ENCODE data around the gene KIRREL1. TPM values are rescaled to one million over a fixed set of nuclear protein-coding genes. Genes with fewer than 3 reads are reported as not detected.

The KIRREL1 gene
- total RNA-seq, 1 experiment from 2014 or later = 145 TPM

DNA sequence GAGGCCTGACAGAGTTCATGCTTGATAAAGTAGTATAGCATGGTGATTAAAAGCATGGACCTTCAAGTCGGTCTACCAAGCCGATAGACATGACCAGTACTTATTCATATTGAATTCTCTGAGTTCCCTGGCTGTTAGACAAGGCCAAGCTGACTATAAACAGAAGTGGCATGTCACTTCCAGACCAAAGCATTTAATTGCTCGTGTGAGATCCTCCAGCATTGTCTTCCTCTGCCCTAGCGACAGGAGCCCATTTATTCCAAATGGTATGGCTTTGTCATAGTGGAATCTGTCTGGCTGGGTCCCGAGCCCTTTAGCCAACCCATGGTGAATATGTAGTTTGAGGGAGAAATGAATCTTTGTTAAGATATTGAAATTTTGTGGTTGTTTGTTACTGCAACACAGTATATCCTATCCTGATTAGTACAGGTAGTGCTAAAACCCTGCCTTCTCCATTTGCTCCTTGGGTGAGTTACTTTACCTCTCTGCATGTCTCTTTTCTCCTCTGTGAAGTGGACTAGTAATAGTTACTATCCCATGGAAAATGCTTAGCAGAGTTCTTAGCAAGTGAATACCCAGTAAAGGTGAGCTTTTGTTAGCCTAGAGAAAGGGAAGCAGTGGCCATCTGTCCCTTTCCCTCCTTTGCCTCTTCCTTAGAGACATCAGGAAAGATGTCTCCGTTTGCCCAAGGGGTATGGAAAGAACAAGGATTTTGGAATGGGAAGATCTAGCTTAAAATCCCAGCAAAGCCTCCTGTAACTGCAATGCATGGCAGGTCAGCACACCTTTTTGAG, 109.6 kb downstream of the KIRREL1 start:
- H3K4me1 ChIP-seq (ENCODE audit: control insufficient read depth, insufficient read depth, low read length) = no peaks in the 10 kb centered on the region
- CTCF ChIA-PET = no interaction called here
- H3K27ac ChIP-seq (ENCODE audit: low read length) = no peak overlapping the region
- no peak for TF ChIP-seq TCF7L2 (IDR thresholded peaks at IDR 0.05; ENCODE audit: low read depth, low read length)
- TF ChIP-seq POLR2AphosphoS5 (IDR thresholded peaks at IDR 0.05; ENCODE audit: low read depth, low read length) = no peak
- TF ChIP-seq REST (IDR thresholded peaks at IDR 0.05; ENCODE audit: insufficient read depth in 1 of 2, low read depth in 2 of 2, low read length in 1 of 2) = no peak
- TF ChIP-seq SIN3A (IDR thresholded peaks at IDR 0.05; ENCODE audit: borderline replicate concordance, insufficient read depth, low read depth, low read length) = no peak
- TF ChIP-seq, protein P1, sequence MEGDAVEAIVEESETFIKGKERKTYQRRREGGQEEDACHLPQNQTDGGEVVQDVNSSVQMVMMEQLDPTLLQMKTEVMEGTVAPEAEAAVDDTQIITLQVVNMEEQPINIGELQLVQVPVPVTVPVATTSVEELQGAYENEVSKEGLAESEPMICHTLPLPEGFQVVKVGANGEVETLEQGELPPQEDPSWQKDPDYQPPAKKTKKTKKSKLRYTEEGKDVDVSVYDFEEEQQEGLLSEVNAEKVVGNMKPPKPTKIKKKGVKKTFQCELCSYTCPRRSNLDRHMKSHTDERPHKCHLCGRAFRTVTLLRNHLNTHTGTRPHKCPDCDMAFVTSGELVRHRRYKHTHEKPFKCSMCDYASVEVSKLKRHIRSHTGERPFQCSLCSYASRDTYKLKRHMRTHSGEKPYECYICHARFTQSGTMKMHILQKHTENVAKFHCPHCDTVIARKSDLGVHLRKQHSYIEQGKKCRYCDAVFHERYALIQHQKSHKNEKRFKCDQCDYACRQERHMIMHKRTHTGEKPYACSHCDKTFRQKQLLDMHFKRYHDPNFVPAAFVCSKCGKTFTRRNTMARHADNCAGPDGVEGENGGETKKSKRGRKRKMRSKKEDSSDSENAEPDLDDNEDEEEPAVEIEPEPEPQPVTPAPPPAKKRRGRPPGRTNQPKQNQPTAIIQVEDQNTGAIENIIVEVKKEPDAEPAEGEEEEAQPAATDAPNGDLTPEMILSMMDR (IDR thresholded peaks at IDR 0.05) = no peak
- no TSS peak for BruUV-seq (replicated peaks)
- H3K27me3 ChIP-seq (ENCODE audit: control insufficient read depth, insufficient read depth, low read length) = peaks cover 1% of the 10 kb centered on the region; the same call in 1 of the 2 replicates
- intact Hi-C loops (cut with micrococcal nuclease; ENCODE audit: unreplicated experiment) = loop anchor here (5.0 kb wide), 1 partner anchor 111 kb away; the partner anchor contains the start of gene KIRREL1
- DNase-seq (ENCODE audit: low read depth, low spot score) (no peak), ATAC-seq (no peak)
- in situ Hi-C loops (cut with HindIII; ENCODE audit: low pct_unique_long_range_greater_than_20kb, low sequenced_read_pairs) = no loop called here
- H3K36me3 ChIP-seq (ENCODE audit: control insufficient read depth, insufficient read depth, low read length) = no peaks in the 10 kb centered on the region
- POLR2A ChIA-PET = no interaction called here
- H3K9me3 ChIP-seq (ENCODE audit: control insufficient read depth, insufficient read depth, low read depth, low read length) = no peaks in the 10 kb centered on the region
- no peak overlapping the region for H3K4me3 ChIP-seq (ENCODE audit: low read depth in 2 of 2, low read length in 2 of 2)

DNA sequence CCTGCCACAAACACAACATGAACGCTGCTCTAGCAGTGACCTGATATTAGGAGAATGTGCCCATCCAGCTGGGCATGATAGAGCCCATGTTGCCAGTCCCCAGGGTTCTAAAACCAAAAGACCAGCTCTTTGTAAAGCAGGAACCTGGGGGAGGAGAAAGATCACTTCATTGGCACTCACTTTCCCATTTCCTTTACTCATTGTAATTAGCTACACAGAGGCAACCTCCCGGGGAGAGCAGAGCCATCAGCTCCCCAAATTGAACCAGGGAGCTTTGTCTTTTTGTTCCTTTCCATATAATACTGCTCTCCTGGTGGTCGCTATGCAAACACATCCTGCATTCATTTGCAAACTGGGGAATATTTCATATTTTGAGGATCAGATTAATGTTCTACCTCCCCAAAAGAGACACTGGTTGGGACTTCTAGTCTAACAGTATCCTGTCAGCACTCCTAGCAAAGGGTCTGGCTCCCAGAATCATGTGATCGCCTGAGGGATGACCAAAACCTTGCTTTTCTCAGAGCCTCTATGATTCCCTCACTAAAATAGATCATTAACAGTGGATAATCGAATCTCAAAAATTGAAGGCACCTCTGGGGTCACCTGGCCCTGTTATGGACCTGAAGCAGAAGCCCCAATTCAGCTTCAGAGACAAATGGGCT, 110.5 kb downstream of the KIRREL1 start:
- ChIA-PET POLR2A (no interaction called here), CTCF (no interaction called here)
- no TSS peak for BruUV-seq (replicated peaks)
- in situ Hi-C loops (cut with HindIII; ENCODE audit: low pct_unique_long_range_greater_than_20kb, low sequenced_read_pairs) (no loop called here), intact Hi-C loops (cut with micrococcal nuclease; ENCODE audit: unreplicated experiment) (loop anchor here (5.0 kb wide), 1 partner anchor 112 kb away; the partner anchor contains the start of gene KIRREL1)
- H3K27ac ChIP-seq (ENCODE audit: low read length) = no peak overlapping the region
- TF ChIP-seq TCF7L2 (IDR thresholded peaks at IDR 0.05; ENCODE audit: low read depth, low read length) = no peak
- no peak for TF ChIP-seq POLR2AphosphoS5 (IDR thresholded peaks at IDR 0.05; ENCODE audit: low read depth, low read length)
- TF ChIP-seq, protein P1 (IDR thresholded peaks at IDR 0.05) = no peak
- TF ChIP-seq REST (IDR thresholded peaks at IDR 0.05; ENCODE audit: insufficient read depth in 1 of 2, low read depth in 2 of 2, low read length in 1 of 2) = no peak
- TF ChIP-seq SIN3A (IDR thresholded peaks at IDR 0.05; ENCODE audit: borderline replicate concordance, insufficient read depth, low read depth, low read length) = no peak
- H3K9me3 ChIP-seq (ENCODE audit: control insufficient read depth, insufficient read depth, low read depth, low read length) = no peaks in the 10 kb centered on the region
- ATAC-seq (no peak), DNase-seq (ENCODE audit: low read depth, low spot score) (no peak)
- H3K36me3 ChIP-seq (ENCODE audit: control insufficient read depth, insufficient read depth, low read length) = no peaks in the 10 kb centered on the region
- H3K4me1 ChIP-seq (ENCODE audit: control insufficient read depth, insufficient read depth, low read length) = no peaks in the 10 kb centered on the region
- H3K27me3 ChIP-seq (ENCODE audit: control insufficient read depth, insufficient read depth, low read length) = peaks cover 2% of the 10 kb centered on the region; the same call in 1 of the 2 replicates
- no peak overlapping the region for H3K4me3 ChIP-seq (ENCODE audit: low read depth in 2 of 2, low read length in 2 of 2)

Measured in Panc1 (cell line).